22Rv1 (cell line): ENCODE measurements around the gene BABAM2.

ENCODE experiments used
- CTCF ChIP-seq: fragments of 450-650 bp; IDR thresholded peaks from 2 replicates; pipeline ENCODE4 v1.5.1; 2017; ENCODE audit warnings: mild to moderate bottlenecking
- ZFX ChIP-seq: fragments of 450-650 bp; IDR thresholded peaks from 2 replicates; pipeline ENCODE4 v1.6.1; 2017; ENCODE audit warnings: antibody characterized with exemption, borderline replicate concordance

GRCh38 chr2:28135799-28136198, 245.3 kb downstream of the BABAM2 start:
- TF ChIP-seq CTCF (no peak), ZFX (no peak)
